Effector memory CD4-positive, alpha-beta T cell (primary cell): ENCODE results near the gene FAM153A.
"Not testable (repeated sequence)": the region's sequence is repeated elsewhere in the genome, so short reads cannot be mapped to it uniquely, and the experiment has no call there.

Experiments used
- DNase-seq, 3 donors: peaks; one replicate each; pipeline ENCODE4 v3.0.0-alpha.2; 2020
- H3K27ac ChIP-seq: 2 replicates; pipeline ENCODE4 v1.7.0; 2013; ENCODE audit warnings: mild to moderate bottlenecking, low read length, moderate library complexity; ENCODE audit not compliant: insufficient read depth, poor library complexity, severe bottlenecking
- H3K27me3 ChIP-seq: replicated peaks from 2 replicates; pipeline ENCODE4 v1.7.0; 2013; ENCODE audit warnings: mild to moderate bottlenecking, low read length; ENCODE audit not compliant: insufficient read depth, control insufficient read depth, poor library complexity, severe bottlenecking
- H3K36me3 ChIP-seq: 2 replicates; pipeline ENCODE4 v1.7.0; 2013; ENCODE audit warnings: mild to moderate bottlenecking, low read length, moderate library complexity; ENCODE audit not compliant: control insufficient read depth, insufficient read depth
- H3K4me1 ChIP-seq: 2 replicates; pipeline ENCODE4 v1.7.0; 2013; ENCODE audit warnings: low read length, mild to moderate bottlenecking; ENCODE audit not compliant: control insufficient read depth, insufficient read depth, poor library complexity, severe bottlenecking
- H3K4me3 ChIP-seq: 2 replicates; pipeline ENCODE4 v1.7.0; 2013; ENCODE audit warnings: low read length, low read depth, mild to moderate bottlenecking; ENCODE audit not compliant: insufficient read depth, poor library complexity, severe bottlenecking
- H3K9me3 ChIP-seq: 2 replicates; pipeline ENCODE4 v1.7.0; 2013; ENCODE audit warnings: mild to moderate bottlenecking, low read length, moderate library complexity; ENCODE audit not compliant: control insufficient read depth

Gene FAM153A

GRCh38 chr5:177747354-177747753 is 35.3 kb downstream of the FAM153A start:
- H3K4me3 ChIP-seq, DNase-seq, H3K9me3 ChIP-seq, H3K27me3 ChIP-seq, H3K36me3 ChIP-seq, H3K4me1 ChIP-seq, H3K27ac ChIP-seq: not testable (repeated sequence)

GRCh38 chr5:177724858-177725257 is 57.8 kb downstream of the FAM153A start:
- H3K27me3 ChIP-seq, H3K4me1 ChIP-seq, H3K4me3 ChIP-seq, H3K27ac ChIP-seq, DNase-seq, H3K36me3 ChIP-seq, H3K9me3 ChIP-seq: not testable (repeated sequence)

GRCh38 chr5:177723831-177724485 is 58.7 kb downstream of the FAM153A start:
- not testable (repeated sequence) for H3K4me1 ChIP-seq, H3K36me3 ChIP-seq, H3K9me3 ChIP-seq, DNase-seq, H3K4me3 ChIP-seq, H3K27me3 ChIP-seq, H3K27ac ChIP-seq

GRCh38 chr5:177722829-177723228 is 59.9 kb downstream of the FAM153A start:
- not testable (repeated sequence) for DNase-seq

GRCh38 chr5:177719989-177720388 is 62.7 kb downstream of the FAM153A start:
- H3K36me3 ChIP-seq, H3K4me1 ChIP-seq, H3K4me3 ChIP-seq, H3K27ac ChIP-seq, H3K27me3 ChIP-seq, DNase-seq, H3K9me3 ChIP-seq: not testable (repeated sequence)

More at GRCh38 chr5:177722829-177723228, 59.9 kb downstream of the FAM153A start:
- not testable (repeated sequence) for H3K27me3 ChIP-seq, H3K4me3 ChIP-seq, H3K4me1 ChIP-seq, H3K9me3 ChIP-seq, H3K27ac ChIP-seq, H3K36me3 ChIP-seq

- not testable (repeated sequence) for H3K4me3 ChIP-seq, H3K27me3 ChIP-seq, H3K9me3 ChIP-seq, H3K4me1 ChIP-seq, H3K36me3 ChIP-seq, H3K27ac ChIP-seq, DNase-seq
Measured at GRCh38 chr5:177715423-177715822, 67.3 kb downstream of the FAM153A start.

- not testable (repeated sequence) for DNase-seq, H3K4me3 ChIP-seq, H3K4me1 ChIP-seq, H3K36me3 ChIP-seq, H3K27me3 ChIP-seq, H3K9me3 ChIP-seq, H3K27ac ChIP-seq
Measured at GRCh38 chr5:177696100-177696499, 86.6 kb downstream of the FAM153A start.

GRCh38 chr5:177695356-177695930 is 87.3 kb downstream of the FAM153A start:
- H3K4me1 ChIP-seq, H3K27me3 ChIP-seq, H3K9me3 ChIP-seq, H3K4me3 ChIP-seq, H3K36me3 ChIP-seq, H3K27ac ChIP-seq, DNase-seq: not testable (repeated sequence)

- H3K9me3 ChIP-seq, H3K27me3 ChIP-seq, H3K4me3 ChIP-seq, H3K36me3 ChIP-seq, H3K27ac ChIP-seq, H3K4me1 ChIP-seq, DNase-seq: not testable (repeated sequence)
Measured at GRCh38 chr5:177694518-177694835, 88.2 kb downstream of the FAM153A start.

- H3K9me3 ChIP-seq, H3K27ac ChIP-seq, H3K4me1 ChIP-seq, DNase-seq, H3K4me3 ChIP-seq, H3K27me3 ChIP-seq, H3K36me3 ChIP-seq: not testable (repeated sequence)
Measured at GRCh38 chr5:177693671-177694517, 88.8 kb downstream of the FAM153A start.
